ENCODE data around the gene NSD2. TPM values are rescaled to one million over a fixed set of nuclear protein-coding genes. Genes with fewer than 3 reads are reported as not detected.

Gene NSD2
- total RNA-seq, 2 donors from 2014 or later, result 18.8 to 35.4 TPM

DNA sequence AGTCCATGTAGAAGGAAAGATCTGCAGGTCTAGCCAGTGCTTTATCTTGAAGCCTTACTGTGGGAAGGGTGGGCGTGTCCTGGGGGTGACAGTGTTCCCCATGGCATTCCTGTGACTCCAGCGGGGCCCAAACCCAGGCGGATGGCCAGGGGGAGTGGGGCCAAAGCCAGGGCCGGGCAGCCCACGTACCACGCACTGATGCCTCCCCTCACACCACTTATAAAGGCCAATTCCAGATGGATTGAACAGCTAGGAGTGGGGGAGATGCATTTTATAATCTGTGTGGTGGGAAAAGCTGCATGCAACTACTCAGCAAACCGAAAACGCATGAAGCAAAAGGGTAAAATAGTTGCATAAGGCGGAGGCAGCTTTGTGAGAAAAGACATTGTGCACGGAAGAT, 101.2 kb downstream of the NSD2 start:
- Histone ChIP-seq H3K4me1 (ENCODE audit: control insufficient read depth in 1 of 2, low read depth in 2 of 2) (no peaks in the 10 kb centered on the region), H3K36me3 (peaks cover 29% of the 10 kb centered on the region), H3K27me3 (replicated peaks; ENCODE audit: insufficient read depth) (no peaks in the 10 kb centered on the region), H3K4me3 (no peak overlapping the region), H3K9me3 (no peaks in the 10 kb centered on the region), H3K27ac (no peak overlapping the region)
- DNase-seq (ENCODE audit: low spot score), result no peak
- TF ChIP-seq, protein P1, sequence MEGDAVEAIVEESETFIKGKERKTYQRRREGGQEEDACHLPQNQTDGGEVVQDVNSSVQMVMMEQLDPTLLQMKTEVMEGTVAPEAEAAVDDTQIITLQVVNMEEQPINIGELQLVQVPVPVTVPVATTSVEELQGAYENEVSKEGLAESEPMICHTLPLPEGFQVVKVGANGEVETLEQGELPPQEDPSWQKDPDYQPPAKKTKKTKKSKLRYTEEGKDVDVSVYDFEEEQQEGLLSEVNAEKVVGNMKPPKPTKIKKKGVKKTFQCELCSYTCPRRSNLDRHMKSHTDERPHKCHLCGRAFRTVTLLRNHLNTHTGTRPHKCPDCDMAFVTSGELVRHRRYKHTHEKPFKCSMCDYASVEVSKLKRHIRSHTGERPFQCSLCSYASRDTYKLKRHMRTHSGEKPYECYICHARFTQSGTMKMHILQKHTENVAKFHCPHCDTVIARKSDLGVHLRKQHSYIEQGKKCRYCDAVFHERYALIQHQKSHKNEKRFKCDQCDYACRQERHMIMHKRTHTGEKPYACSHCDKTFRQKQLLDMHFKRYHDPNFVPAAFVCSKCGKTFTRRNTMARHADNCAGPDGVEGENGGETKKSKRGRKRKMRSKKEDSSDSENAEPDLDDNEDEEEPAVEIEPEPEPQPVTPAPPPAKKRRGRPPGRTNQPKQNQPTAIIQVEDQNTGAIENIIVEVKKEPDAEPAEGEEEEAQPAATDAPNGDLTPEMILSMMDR (IDR thresholded peaks at IDR 0.05), result no peak
- no peak for ATAC-seq (ENCODE audit: insufficient number of reproducible peaks, low FRiP score, low read depth)

DNA sequence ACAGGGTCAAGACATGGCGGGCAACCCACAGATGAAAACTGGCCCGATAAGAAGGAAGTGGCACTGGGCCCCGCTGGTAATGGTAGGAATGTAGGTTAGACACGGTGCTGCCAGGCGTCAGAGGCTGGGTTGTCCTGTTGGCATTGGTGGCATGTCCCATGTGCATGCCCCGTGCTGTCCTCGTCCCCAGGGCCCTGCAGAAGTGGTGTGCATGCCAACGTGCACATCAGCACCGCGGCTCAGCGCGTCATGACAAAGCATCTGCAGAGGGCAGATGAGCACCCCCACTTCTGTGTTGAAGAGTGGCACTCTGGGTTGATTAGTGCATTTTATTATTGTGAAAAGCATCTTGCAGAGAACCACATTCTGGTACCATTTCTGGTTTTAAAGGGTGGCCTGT, 102.0 kb downstream of the NSD2 start:
- ATAC-seq (ENCODE audit: insufficient number of reproducible peaks, low FRiP score, low read depth) (no peak), DNase-seq (ENCODE audit: low spot score) (no peak)
- H3K36me3 ChIP-seq, result peaks cover 29% of the 10 kb centered on the region

DNA sequence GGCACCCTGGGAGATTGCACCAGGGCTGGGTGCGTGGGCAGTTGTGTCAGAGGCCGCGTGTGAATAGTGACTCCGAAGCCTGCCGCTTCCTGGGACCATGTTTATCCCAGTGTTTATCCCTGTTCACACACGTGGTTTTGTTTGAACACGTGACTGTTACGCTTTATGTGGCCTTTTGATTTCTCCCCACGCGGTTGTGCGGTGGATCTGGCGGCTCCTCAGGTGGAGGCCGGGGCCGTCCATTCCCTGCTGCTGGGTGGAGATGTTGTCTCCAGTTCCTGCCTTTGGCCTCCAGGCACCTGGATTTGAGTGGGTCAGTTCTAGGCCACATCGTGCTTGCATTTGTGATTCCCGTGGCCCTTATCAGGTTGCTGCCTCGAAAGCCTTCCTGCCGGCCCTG, 102.5 kb downstream of the NSD2 start:
- TF ChIP-seq, protein P1 (IDR thresholded peaks at IDR 0.05), result no peak
- DNase-seq (ENCODE audit: low spot score) (no peak), ATAC-seq (ENCODE audit: insufficient number of reproducible peaks, low FRiP score, low read depth) (no peak)
- Histone ChIP-seq H3K27me3 (replicated peaks; ENCODE audit: insufficient read depth) (no peaks in the 10 kb centered on the region), H3K9me3 (no peaks in the 10 kb centered on the region), H3K4me3 (no peak overlapping the region), H3K27ac (no peak overlapping the region), H3K4me1 (ENCODE audit: control insufficient read depth in 1 of 2, low read depth in 2 of 2) (no peaks in the 10 kb centered on the region), H3K36me3 (peaks cover 31% of the 10 kb centered on the region)

More for the DNA sequence above, 102.0 kb downstream of the NSD2 start:
- TF ChIP-seq, protein P1 (IDR thresholded peaks at IDR 0.05), result no peak
- H3K9me3 ChIP-seq, result no peaks in the 10 kb centered on the region
- no peaks in the 10 kb centered on the region for H3K4me1 ChIP-seq (ENCODE audit: control insufficient read depth in 1 of 2, low read depth in 2 of 2)
- no peaks in the 10 kb centered on the region for H3K27me3 ChIP-seq (replicated peaks; ENCODE audit: insufficient read depth)
- no peak overlapping the region for H3K4me3 ChIP-seq
- no peak overlapping the region for H3K27ac ChIP-seq

DNA sequence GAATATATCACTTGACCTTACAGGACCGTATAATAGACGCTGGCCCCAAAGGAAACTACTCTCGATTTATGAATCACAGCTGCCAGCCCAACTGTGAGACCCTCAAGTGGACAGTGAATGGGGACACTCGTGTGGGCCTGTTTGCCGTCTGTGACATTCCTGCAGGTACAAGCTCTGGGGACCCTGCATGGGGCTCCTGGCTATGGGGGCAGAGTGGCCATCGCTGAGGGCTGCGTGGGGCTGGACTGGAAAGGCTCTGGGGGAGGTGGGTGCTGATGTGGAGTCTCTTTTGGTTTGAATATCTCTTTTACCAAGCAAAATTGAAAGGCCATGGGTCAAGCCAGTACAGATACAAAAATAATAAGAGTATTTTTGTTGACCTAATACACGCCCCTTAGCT, 103.6 kb downstream of the NSD2 start:
- no peak for DNase-seq (ENCODE audit: low spot score)
- H3K36me3 ChIP-seq, result peaks cover 36% of the 10 kb centered on the region
- H3K9me3 ChIP-seq, result no peaks in the 10 kb centered on the region
- TF ChIP-seq, protein P1 (IDR thresholded peaks at IDR 0.05), result no peak
- no peaks in the 10 kb centered on the region for H3K4me1 ChIP-seq (ENCODE audit: control insufficient read depth in 1 of 2, low read depth in 2 of 2)
- no peak overlapping the region for H3K27ac ChIP-seq
- no peak overlapping the region for H3K4me3 ChIP-seq
- ATAC-seq (ENCODE audit: insufficient number of reproducible peaks, low FRiP score, low read depth), result no peak
- no peaks in the 10 kb centered on the region for H3K27me3 ChIP-seq (replicated peaks; ENCODE audit: insufficient read depth)

DNA sequence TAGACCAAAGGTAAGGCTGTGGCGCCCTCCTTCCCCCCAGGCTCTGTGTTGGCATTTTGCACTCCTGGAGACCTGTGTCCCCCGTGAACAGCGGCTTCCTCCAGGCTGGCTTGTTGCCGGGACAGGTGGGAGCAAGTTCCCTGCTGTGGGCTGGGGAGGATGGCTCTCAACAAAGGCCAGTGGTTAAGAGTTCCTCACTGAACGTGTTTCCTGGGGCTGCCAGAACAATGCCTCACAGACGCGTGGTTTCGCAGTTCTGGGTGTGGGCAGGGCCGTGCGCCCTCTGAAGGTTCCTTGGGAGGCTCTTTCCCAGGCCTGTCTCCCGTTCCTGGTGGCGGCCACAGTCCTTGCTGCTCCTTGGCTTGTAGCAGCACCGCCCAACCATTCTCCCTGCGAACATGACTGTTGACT, 104.2 kb downstream of the NSD2 start:
- Histone ChIP-seq H3K4me3 (no peak overlapping the region), H3K9me3 (no peaks in the 10 kb centered on the region), H3K27me3 (replicated peaks; ENCODE audit: insufficient read depth) (no peaks in the 10 kb centered on the region), H3K27ac (no peak overlapping the region), H3K36me3 (peaks cover 36% of the 10 kb centered on the region), H3K4me1 (ENCODE audit: control insufficient read depth in 1 of 2, low read depth in 2 of 2) (no peaks in the 10 kb centered on the region)
- DNase-seq (ENCODE audit: low spot score) (no peak), ATAC-seq (ENCODE audit: insufficient number of reproducible peaks, low FRiP score, low read depth) (no peak)
- TF ChIP-seq, protein P1 (IDR thresholded peaks at IDR 0.05), result no peak
